GM12865 (cell line): ENCODE measurements around the gene PATJ.

Source experiments
- DNase-seq: peaks from one replicate; pipeline ENCODE4 v3.0.0; 2010; ENCODE audit warnings: low read depth
- H3K4me3 ChIP-seq: 2 replicates; pipeline ENCODE4 v1.5.1; 2011; ENCODE audit warnings: mild to moderate bottlenecking, low read depth, low read length, control low read depth
- TF ChIP-seq, protein P1 (sequence below): IDR thresholded peaks from 2 replicates; pipeline ENCODE4 v1.5.1; 2011; ENCODE audit warnings: low read length, control low read depth, low read depth, inconsistent platforms; ENCODE audit not compliant: insufficient read depth; ENCODE audit errors: missing control alignments

The PATJ gene

DNA sequence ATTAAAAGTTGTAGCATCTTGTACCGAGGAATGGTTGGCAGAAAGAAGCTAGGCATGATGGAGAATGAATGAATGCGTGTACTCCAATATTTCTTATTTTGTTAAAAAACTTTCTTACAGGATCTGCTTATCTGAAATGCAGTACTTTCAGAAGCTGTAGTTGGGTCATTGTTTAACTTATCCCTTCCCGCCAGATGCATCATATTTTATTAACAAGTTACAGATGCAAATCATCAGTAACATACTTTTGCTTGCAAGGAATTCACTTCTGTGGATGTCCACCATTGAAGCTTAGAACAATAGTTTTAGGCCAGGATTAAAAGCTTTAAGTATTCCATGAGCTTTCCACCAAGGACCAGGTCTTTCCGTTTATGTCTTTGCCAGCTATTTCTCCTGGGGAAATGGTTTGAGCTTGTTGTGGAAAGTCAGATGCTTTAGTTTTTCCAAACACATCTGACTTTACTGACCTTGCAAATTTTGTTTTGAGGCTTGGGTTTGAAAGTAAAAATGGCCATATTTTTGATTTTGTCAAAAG lies 65.4 kb downstream of the PATJ start:
- TF ChIP-seq, protein P1, sequence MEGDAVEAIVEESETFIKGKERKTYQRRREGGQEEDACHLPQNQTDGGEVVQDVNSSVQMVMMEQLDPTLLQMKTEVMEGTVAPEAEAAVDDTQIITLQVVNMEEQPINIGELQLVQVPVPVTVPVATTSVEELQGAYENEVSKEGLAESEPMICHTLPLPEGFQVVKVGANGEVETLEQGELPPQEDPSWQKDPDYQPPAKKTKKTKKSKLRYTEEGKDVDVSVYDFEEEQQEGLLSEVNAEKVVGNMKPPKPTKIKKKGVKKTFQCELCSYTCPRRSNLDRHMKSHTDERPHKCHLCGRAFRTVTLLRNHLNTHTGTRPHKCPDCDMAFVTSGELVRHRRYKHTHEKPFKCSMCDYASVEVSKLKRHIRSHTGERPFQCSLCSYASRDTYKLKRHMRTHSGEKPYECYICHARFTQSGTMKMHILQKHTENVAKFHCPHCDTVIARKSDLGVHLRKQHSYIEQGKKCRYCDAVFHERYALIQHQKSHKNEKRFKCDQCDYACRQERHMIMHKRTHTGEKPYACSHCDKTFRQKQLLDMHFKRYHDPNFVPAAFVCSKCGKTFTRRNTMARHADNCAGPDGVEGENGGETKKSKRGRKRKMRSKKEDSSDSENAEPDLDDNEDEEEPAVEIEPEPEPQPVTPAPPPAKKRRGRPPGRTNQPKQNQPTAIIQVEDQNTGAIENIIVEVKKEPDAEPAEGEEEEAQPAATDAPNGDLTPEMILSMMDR = no peak
- no peak overlapping the region for H3K4me3 ChIP-seq
- DNase-seq = no peak

DNA sequence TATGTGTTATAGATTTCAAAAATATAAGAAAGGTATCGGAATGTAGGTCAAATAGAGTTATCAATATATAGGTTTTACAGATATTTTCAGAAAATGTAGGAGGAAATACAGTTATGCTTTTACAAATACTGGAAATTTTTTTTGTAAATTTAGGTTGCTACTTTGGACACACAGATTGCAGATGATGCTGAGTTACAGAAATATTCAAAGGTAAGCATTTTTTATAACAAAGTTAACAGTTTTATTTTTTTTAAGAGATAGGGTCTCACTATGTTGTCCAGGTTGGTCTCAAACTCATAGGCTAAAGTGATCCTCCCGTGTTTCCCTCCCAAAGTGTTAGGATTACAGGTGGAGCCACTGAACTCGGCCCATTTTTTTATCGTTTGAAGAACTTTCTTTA lies 66.0 kb downstream of the PATJ start:
- TF ChIP-seq, protein P1 = no peak
- no peak overlapping the region for H3K4me3 ChIP-seq
- DNase-seq = no peak

DNA sequence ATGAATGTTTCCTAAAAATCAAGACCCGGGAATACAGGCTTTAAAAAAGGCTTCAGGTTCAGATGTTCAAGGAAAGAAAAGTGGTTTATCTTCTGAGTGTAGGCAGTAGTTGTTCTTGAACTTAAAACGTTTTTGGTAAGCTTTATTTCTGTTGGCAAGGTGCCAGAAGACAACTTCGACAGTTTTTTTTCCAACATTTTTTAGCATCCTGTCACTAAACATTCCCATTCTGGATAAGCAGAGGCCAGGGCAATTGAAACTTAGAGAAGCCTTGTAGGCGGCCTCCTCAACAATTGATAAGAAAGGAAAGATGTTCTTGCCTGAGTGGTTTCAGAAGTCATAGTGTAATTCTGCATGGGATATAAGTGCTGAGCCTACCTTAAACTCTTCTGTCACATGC lies 66.7 kb downstream of the PATJ start:
- TF ChIP-seq, protein P1 = no peak
- no peak for DNase-seq
- H3K4me3 ChIP-seq = no peak overlapping the region

DNA sequence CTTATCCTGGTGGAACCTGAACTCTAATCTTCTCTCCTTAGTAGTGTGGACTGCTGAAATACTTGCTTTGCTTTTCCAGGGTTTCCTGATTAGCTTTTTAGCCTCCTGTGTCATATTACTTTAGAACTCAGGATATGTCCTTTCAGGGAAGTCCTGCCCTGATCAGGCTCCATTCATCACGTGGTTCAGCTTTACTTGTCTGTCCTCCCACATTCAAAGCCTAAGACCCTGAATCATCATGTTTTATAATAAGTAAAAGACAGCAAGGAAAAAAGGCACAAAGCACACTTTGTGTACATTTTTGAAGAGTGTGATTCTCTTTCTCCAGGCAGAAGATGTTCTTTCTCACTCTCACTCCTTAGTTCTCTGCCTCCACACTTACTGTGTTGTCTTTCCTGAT lies 70.6 kb downstream of the PATJ start:
- H3K4me3 ChIP-seq = no peak overlapping the region
- TF ChIP-seq, protein P1 = no peak
- DNase-seq = no peak

DNA sequence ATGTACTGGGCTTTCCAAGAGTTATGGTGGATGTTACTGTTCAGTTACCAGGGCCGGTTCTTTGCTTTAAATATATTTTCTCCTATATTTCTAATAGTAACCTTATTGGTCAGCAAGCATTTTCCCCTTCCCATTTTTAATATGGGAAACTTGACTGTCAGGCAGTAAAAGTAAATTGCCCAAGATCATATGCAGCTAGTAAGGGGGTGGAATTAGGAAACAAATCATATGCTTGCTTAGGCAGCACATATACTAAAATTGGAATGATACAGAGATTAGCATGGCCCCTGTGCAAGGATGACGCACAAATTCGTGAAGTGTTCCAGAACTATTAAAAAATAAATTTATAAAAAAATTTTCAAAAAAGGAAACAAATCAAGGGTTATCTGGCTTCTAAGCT lies 73.9 kb downstream of the PATJ start:
- TF ChIP-seq, protein P1 = no peak
- DNase-seq = no peak
- no peak overlapping the region for H3K4me3 ChIP-seq

DNA sequence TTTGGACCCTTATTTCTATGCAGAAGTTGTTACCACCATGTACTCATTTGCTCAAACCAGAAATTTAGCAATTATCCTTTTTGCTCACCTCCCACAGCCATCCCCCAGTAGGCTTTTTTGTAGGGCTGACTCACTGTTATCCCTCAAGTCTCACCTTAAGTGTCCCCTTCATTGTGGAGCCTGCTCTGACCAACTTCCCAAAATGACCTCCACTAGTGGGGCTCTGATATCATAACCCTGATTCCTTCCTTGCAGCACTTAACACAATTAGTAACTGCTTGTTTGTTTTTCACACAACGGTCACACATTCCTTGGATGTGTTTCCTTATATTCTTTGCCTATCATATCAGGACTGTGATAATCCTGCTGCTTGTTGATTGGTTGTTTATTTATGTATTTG lies 76.7 kb downstream of the PATJ start:
- DNase-seq = no peak
- TF ChIP-seq, protein P1 = no peak
- no peak overlapping the region for H3K4me3 ChIP-seq

DNA sequence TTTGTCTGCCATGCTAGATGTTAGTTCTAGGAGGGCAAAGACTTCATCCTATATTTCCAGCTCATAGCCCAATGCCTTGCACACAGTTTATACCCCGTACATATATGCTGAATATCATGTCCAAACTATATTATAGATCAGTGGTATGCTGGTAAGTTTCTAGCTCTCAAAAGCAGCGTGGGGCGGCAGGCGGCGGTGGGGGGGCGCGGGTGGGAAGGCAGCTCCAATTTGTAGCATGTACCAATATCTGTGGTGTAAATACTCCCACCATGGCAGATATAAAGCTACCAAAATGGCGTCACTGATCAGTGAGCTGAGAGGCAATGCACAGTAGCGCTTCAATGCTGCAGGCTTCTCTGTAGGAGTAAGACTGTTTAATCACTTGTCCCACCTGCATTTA lies 77.1 kb downstream of the PATJ start:
- no peak overlapping the region for H3K4me3 ChIP-seq
- DNase-seq = no peak
- TF ChIP-seq, protein P1 = no peak
